ENCODE data around the gene PRKAG2. TPM values are rescaled to one million over a fixed set of nuclear protein-coding genes. Genes with fewer than 3 reads are reported as not detected.

PRKAG2 gene
- total and polyA plus RNA-seq, 2 of the 8 experiments (the other 6 are each of a cell fraction or from before 2014, with no cell fraction given): 7.5 to 18.1 TPM

DNA sequence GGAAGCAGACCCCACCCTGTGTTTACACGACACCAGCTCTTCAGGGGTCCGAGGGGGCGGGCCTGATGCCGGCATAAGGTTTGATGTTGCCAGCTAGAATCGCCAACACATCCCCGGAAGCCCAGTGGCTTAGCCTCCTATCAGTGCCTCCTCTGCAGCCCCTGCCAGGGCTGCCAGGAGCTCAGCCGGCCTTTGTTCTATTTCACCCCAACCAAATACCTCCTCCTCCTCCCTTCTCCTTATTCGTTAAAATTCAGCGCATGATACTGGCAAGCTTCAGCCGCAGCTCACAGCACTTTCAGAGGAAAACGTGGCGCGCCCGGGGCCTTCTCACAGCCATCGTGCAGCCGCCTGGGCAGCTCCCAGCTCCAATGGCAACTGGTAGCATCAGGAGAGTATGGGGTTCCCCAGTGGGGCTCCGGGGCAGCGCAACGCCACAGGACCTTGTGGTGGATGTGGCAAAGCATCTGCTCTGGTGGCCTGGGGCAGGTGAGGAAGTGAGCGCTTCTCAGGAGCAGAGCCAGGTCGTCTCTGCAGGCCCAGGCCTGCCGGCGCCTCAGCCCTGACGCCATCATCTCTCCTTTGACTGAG lies 180.9 kb downstream of the PRKAG2 start:
- TF ChIP-seq ASH2L (IDR thresholded peaks at IDR 0.05; ENCODE audit: low read length) (no peak), CBX5 (IDR thresholded peaks at IDR 0.05; ENCODE audit: low read depth, low read length) (no peak)
- Histone ChIP-seq H3K27me3 (replicated peaks in 1 of 4; ENCODE audit: control insufficient read depth in 3 of 4, extremely low read depth in 1 of 4, insufficient read depth in 3 of 4, low read length in 3 of 4) (no peaks in the 10 kb centered on the region), H3K27ac (ENCODE audit: low read depth, low read length) (no peak overlapping the region), H3K36me3 (ENCODE audit: control insufficient read depth in 2 of 4, insufficient read depth in 4 of 4, low read length in 3 of 4) (no peaks in the 10 kb centered on the region), H3K79me1 (ENCODE audit: low read depth, low read length) (no peaks in the 10 kb centered on the region), H3K23ac (ENCODE audit: insufficient read length) (no peak overlapping the region), H3K14ac (ENCODE audit: insufficient read length) (no peak overlapping the region), H3K23me2 (ENCODE audit: low read depth, low read length) (no peaks in the 10 kb centered on the region), H3K9ac (replicated peaks in 1 of 4; ENCODE audit: extremely low read depth in 1 of 4, low read depth in 3 of 4, low read length in 3 of 4) (no peak overlapping the region), H3K4ac (replicated peaks; ENCODE audit: insufficient read length, low read depth, low read length) (peak overlapping the region; percentile 29), H4K91ac (replicated peaks; ENCODE audit: insufficient read length, low read length) (no peak overlapping the region), H3K4me2 (ENCODE audit: insufficient read depth in 1 of 2, low read depth in 2 of 2, low read length in 2 of 2) (no peak overlapping the region), H4K8ac (ENCODE audit: extremely low read depth, insufficient read depth, low read length) (no peak overlapping the region; the same call in 1 of the 2 replicates), H2AK5ac (ENCODE audit: low read depth, low read length) (no peak overlapping the region), H3K4me1 (replicated peaks in 1 of 4; ENCODE audit: control insufficient read depth in 3 of 4, insufficient read depth in 4 of 4, low read length in 3 of 4) (peaks cover 0 to 15% (median 11%) of the 10 kb centered on the region in 4 experiments; a peak in 6 of 7 replicates), H3K9me3 (ENCODE audit: insufficient read depth in 2 of 2, low read depth in 1 of 2, low read length in 1 of 2) (no peaks in the 10 kb centered on the region), H3K18ac (ENCODE audit: extremely low read depth, low read length) (peak overlapping the region; percentile 71; the same call in 1 of the 2 replicates), H4K20me1 (replicated peaks in 1 of 2; ENCODE audit: control insufficient read depth in 1 of 2, insufficient read depth in 2 of 2, low read length in 2 of 2) (no peaks in the 10 kb centered on the region), H3K56ac (replicated peaks; ENCODE audit: insufficient read length, low read depth, low read length) (no peak overlapping the region), H2BK20ac (ENCODE audit: low read length) (0 out of 2 replicates have a peak overlapping the region, but pooled peaks have one; percentile 1), H3K4me3 (ENCODE audit: extremely low read depth in 1 of 4, insufficient read depth in 2 of 4, low read depth in 3 of 4, low read length in 4 of 4) (no peak overlapping the region), H2BK15ac (ENCODE audit: low read length) (peak overlapping the region; percentile 81; the same call in 1 of the 2 replicates), H2BK12ac (ENCODE audit: low read depth, low read length) (peak overlapping the region; percentile 87), H2AFZ (ENCODE audit: low read length) (peak overlapping the region; percentile 41; the same call in 1 of the 2 replicates), H2BK120ac (replicated peaks; ENCODE audit: low read depth, low read length) (no peak overlapping the region), H3K79me2 (ENCODE audit: control insufficient read depth in 1 of 2, insufficient read depth in 2 of 2, low read length in 2 of 2) (no peaks in the 10 kb centered on the region), H4K5ac (ENCODE audit: insufficient read length, low read depth, low read length) (no peak overlapping the region), H2BK5ac (ENCODE audit: low read depth, low read length) (peak overlapping the region; percentile 24; the same call in 1 of the 2 replicates)
- FAIRE-seq (no peak), DNase-seq (ENCODE audit: low read depth in 1 of 2, low spot score in 2 of 2) (no peak)
- ChIA-PET CTCF (ENCODE audit: partially characterized antibody) (interaction anchor here (0.6 to 4.3 kb wide), 25 partner anchors 11 to 355 kb away, joined by 3 to 43 read pairs (median 4); no protein-coding TSS in a partner anchor), POLR2A (ENCODE audit: partially characterized antibody) (no interaction called here)
- WGBS, 2 experiments (ENCODE audit: extremely low coverage in 1 of 2, insufficient coverage in 1 of 2, insufficient read length in 1 of 2, insufficient replicate concordance in 2 of 2, low coverage in 1 of 2, low lambda C conversion rate in 2 of 2, missing lambda C conversion rate in 1 of 2): 81% methylated on average over 21 of the region's 24 CpGs; no CpG with 5 or more reads in 1 of the 2 experiments

Data from H1 (cell line).